ENCODE data around the gene SLC4A1AP.

DNA sequence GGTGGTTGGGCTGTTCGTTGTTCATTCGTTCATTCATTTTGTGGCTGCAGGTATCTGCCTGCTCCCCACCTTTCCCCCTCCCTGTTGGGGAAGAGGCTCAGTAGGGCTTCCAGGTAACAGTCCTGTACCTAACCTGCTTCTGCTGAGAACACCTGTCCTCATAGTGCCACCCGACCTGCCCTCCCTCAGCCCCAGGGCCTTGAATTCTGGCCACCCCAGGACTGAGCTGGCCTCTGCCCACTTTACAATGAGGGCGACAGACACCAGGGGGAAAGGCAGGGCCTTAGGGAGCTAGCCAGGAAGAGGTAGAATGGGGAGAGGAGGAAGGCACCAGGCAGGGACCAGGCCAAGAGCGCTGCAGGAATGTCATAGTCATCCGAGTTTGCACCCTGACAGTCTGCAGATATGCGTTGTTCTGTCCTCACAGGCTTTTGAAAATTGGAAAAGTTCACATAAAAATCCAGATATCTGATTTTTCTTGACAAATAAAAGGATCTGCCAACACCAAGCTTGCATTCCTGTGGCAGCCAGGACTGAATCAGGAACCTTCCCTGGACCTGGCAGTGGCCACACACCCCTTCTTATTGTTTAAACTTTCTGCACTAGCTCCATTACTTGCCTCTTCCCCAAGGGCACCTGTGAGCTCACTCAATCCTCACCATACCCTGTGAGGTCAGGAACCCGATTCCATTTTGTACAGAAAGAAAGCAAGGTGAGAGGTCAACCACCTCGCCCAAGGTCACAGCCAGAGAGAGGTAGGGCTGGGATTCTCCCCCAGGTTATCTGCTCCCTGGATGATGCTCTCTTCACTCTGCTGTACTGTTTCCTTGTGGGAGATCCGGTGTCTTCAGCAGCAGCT, 72.6 kb downstream of the SLC4A1AP start:
- TF ChIP-seq, protein P1, sequence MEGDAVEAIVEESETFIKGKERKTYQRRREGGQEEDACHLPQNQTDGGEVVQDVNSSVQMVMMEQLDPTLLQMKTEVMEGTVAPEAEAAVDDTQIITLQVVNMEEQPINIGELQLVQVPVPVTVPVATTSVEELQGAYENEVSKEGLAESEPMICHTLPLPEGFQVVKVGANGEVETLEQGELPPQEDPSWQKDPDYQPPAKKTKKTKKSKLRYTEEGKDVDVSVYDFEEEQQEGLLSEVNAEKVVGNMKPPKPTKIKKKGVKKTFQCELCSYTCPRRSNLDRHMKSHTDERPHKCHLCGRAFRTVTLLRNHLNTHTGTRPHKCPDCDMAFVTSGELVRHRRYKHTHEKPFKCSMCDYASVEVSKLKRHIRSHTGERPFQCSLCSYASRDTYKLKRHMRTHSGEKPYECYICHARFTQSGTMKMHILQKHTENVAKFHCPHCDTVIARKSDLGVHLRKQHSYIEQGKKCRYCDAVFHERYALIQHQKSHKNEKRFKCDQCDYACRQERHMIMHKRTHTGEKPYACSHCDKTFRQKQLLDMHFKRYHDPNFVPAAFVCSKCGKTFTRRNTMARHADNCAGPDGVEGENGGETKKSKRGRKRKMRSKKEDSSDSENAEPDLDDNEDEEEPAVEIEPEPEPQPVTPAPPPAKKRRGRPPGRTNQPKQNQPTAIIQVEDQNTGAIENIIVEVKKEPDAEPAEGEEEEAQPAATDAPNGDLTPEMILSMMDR (IDR thresholded peaks at IDR 0.05; ENCODE audit: low read depth, low read length), result no peak
- TF ChIP-seq EZH2phosphoT487 (IDR thresholded peaks at IDR 0.05; ENCODE audit: low read depth), result no peak
